ENCODE data around the gene MED25.

The MED25 gene

GRCh38 chr19:49884760-49885159, 66.7 kb downstream of the MED25 start:
- no peak for TF ChIP-seq CTCF (IDR thresholded peaks at IDR 0.05; ENCODE audit: insufficient read depth, low read depth, low read length, missing control alignments)
- DNase-seq (ENCODE audit: low read depth) = no peak
- no peak overlapping the region for H3K4me3 ChIP-seq (ENCODE audit: low read depth, low read length)
